Activated CD8-positive, alpha-beta T cell treated with anti-CD3 and anti-CD28 coated beads for 36 hours (primary cell): ENCODE results near the gene B3GNT7. TPM values are rescaled to one million over a fixed set of nuclear protein-coding genes. Genes with fewer than 3 reads are reported as not detected.

Source experiments
- ATAC-seq: fragments of 200-7000 bp; cut with Tn5 transposase; one replicate; pipeline ENCODE4 v1.10.0; 2021; ENCODE audit warnings: mild to moderate bottlenecking, moderate library complexity
- CTCF ChIA-PET: fragments of 350-600 bp; sonication (Branson Sonifier 250); formaldehyde crosslinking; loops from one replicate; lab custom pipeline; 2021; ENCODE audit warnings: antibody characterized with exemption; lab: Charles Lee
- POLR2A ChIA-PET: fragments of 350-600 bp; sonication (Branson Sonifier 250); formaldehyde crosslinking; loops from one replicate; lab custom pipeline; 2021; ENCODE audit warnings: antibody characterized with exemption; lab: Charles Lee
- DNase-seq: peaks from one replicate; pipeline ENCODE4 v3.0.0-alpha.2; 2020
- H3K27ac Mint-ChIP-seq: one replicate; pipeline ENCODE4 v1.8.0; 2021; ENCODE audit warnings: mild to moderate bottlenecking, mixed read lengths
- H3K27me3 Mint-ChIP-seq: one replicate; pipeline ENCODE4 v1.8.0; 2021; ENCODE audit warnings: mixed read lengths
- H3K36me3 Mint-ChIP-seq: one replicate; pipeline ENCODE4 v1.8.0; 2021; ENCODE audit warnings: low read depth, mixed read lengths
- H3K4me1 Mint-ChIP-seq: one replicate; pipeline ENCODE4 v1.8.0; 2021; ENCODE audit warnings: low read depth, mixed read lengths
- H3K4me3 Mint-ChIP-seq: one replicate; pipeline ENCODE4 v1.8.0; 2021; ENCODE audit warnings: mild to moderate bottlenecking, moderate library complexity, mixed read lengths
- H3K9me3 Mint-ChIP-seq: one replicate; pipeline ENCODE4 v1.8.0; 2021; ENCODE audit warnings: mixed read lengths
- intact Hi-C: fragments of 100-400 bp; cut with micrococcal nuclease; formaldehyde crosslinking; loops from one replicate; pipeline ENCODE4 v1.10.0; 2022
- total RNA-seq, 2 experiments: library from RNA; stranded (reverse); gene quantifications; one replicate each; pipeline ENCODE4 v1.2.3, GENCODE V29; 2021
- TF ChIP-seq, protein P1 (sequence below): fragments of 200-600 bp; IDR thresholded peaks from one replicate; pipeline ENCODE4 v1.8.0; 2022; ENCODE audit warnings: antibody characterized with exemption, mild to moderate bottlenecking

B3GNT7 gene
- total RNA-seq, 2 experiments from 2014 or later, result 0.29 TPM; not detected in 1

DNA sequence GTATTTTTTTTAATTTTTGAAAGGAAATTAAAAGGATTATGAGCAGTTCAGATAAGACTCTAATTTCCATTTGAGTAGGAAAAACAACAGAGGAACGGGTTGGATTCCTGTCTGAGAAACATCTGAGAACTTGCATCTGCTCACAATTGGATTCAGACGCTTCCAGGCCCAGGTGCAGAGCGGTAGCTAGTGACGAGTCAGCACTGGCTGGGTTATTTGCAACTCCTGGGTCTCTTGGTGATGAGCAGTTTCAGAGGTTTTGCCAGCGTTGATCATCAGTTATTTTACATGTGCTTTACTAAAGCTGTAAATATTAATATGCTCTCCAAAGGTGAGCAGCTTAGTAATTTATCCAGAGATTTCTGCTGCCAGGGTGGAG lies 39.1 kb upstream of the B3GNT7 start:
- no peaks in the 10 kb centered on the region for H3K27me3 Mint-ChIP-seq
- TF ChIP-seq, protein P1, sequence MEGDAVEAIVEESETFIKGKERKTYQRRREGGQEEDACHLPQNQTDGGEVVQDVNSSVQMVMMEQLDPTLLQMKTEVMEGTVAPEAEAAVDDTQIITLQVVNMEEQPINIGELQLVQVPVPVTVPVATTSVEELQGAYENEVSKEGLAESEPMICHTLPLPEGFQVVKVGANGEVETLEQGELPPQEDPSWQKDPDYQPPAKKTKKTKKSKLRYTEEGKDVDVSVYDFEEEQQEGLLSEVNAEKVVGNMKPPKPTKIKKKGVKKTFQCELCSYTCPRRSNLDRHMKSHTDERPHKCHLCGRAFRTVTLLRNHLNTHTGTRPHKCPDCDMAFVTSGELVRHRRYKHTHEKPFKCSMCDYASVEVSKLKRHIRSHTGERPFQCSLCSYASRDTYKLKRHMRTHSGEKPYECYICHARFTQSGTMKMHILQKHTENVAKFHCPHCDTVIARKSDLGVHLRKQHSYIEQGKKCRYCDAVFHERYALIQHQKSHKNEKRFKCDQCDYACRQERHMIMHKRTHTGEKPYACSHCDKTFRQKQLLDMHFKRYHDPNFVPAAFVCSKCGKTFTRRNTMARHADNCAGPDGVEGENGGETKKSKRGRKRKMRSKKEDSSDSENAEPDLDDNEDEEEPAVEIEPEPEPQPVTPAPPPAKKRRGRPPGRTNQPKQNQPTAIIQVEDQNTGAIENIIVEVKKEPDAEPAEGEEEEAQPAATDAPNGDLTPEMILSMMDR, result no peak
- ATAC-seq (no peak), DNase-seq (no peak)
- H3K4me1 Mint-ChIP-seq, result no peaks in the 10 kb centered on the region
- no peak overlapping the region for H3K27ac Mint-ChIP-seq
- CTCF ChIA-PET, result interaction anchor here (0.8 kb wide), 1 partner anchor 56 kb away, joined by 3 read pairs; no protein-coding TSS in a partner anchor
- no peak overlapping the region for H3K4me3 Mint-ChIP-seq
- intact Hi-C loops, result no loop called here
- POLR2A ChIA-PET, result interaction anchor here (0.9 kb wide), 1 partner anchor 12 kb away, joined by 3 read pairs; no protein-coding TSS in a partner anchor
- no peaks in the 10 kb centered on the region for H3K9me3 Mint-ChIP-seq
- H3K36me3 Mint-ChIP-seq, result no peaks in the 10 kb centered on the region

DNA sequence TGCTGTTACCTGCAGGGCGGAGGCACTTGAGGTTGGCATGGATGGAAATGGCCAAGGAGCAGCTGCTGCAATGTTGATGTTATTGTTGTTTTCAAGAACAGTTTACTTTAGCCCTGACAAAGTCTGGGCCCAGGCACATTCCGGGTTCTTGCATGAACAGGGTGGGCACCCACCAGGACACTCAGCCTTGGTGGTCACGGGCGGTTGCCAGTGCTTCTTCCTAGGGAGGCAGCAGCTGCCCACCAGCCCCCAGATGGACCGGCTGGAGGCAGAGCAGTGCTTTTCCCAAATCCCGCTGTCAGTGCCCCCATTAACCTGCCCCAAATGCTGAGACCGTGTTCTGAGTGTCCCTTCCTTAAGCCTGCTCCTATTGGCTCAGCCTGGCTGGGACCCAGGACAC lies 38.5 kb upstream of the B3GNT7 start:
- no peak overlapping the region for H3K4me3 Mint-ChIP-seq
- CTCF ChIA-PET, result no interaction called here
- no peak for DNase-seq
- intact Hi-C loops, result no loop called here
- POLR2A ChIA-PET, result interaction anchor here (0.9 kb wide), 1 partner anchor 12 kb away, joined by 3 read pairs; no protein-coding TSS in a partner anchor
- ATAC-seq, result no peak
- H3K27me3 Mint-ChIP-seq, result no peaks in the 10 kb centered on the region
- TF ChIP-seq, protein P1, result no peak
- no peaks in the 10 kb centered on the region for H3K9me3 Mint-ChIP-seq
- H3K27ac Mint-ChIP-seq, result no peak overlapping the region
- no peaks in the 10 kb centered on the region for H3K36me3 Mint-ChIP-seq
- no peaks in the 10 kb centered on the region for H3K4me1 Mint-ChIP-seq

DNA sequence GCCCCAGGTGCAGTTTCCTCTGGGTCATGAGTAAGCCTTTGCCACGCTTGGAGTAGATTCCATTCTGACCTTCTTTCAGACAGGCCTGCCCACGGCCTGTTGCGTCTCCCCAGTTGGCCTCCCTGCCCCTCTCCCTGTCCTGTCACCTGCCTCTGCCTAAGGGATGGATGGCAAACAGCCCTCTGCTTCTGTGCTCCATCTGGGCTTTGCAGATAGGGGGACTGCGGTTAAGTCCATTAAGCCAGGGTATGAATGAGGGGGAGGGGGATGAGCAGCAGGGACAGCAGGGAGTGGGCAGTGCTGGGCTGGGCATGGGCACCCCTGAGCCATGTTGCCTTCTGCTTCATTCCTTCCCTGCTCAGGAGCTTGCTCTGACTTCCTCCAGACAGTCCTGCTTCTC lies 37.6 kb upstream of the B3GNT7 start:
- TF ChIP-seq, protein P1, result no peak
- Mint-ChIP-seq H3K27me3 (no peaks in the 10 kb centered on the region), H3K4me3 (no peak overlapping the region), H3K27ac (no peak overlapping the region), H3K4me1 (peaks cover 5% of the 10 kb centered on the region), H3K9me3 (no peaks in the 10 kb centered on the region), H3K36me3 (no peaks in the 10 kb centered on the region)
- ChIA-PET CTCF (no interaction called here), POLR2A (no interaction called here)
- intact Hi-C loops, result no loop called here
- no peak for DNase-seq
- no peak for ATAC-seq

DNA sequence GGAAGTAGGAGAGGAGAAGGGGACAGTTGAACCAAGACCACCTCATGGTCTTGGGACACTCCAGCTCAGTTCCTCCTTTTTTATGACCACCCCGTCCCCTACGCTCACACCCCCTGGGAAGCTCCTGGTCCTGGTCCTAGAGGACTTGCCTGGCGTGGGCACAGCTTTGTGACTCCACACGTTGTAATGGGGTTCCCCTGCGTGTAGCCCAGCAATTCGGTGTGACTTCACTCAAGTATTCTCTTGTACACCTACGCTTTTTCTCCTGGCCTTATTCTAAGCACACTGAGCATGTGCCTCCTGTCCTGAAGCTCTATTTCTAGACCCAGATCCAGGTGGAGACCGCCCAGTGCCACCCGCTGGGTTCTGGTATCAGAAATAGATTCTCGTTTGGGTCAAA lies 36.1 kb upstream of the B3GNT7 start:
- Mint-ChIP-seq H3K27ac (no peak overlapping the region), H3K4me1 (peaks cover 7% of the 10 kb centered on the region), H3K36me3 (no peaks in the 10 kb centered on the region), H3K27me3 (no peaks in the 10 kb centered on the region), H3K4me3 (no peak overlapping the region), H3K9me3 (no peaks in the 10 kb centered on the region)
- TF ChIP-seq, protein P1, result no peak
- intact Hi-C loops, result no loop called here
- DNase-seq, result no peak
- no peak for ATAC-seq
- POLR2A ChIA-PET, result interaction anchor here (1.0 kb wide), 1 partner anchor 24 kb away, joined by 3 read pairs; no protein-coding TSS in a partner anchor
- CTCF ChIA-PET, result interaction anchor here (1.3 kb wide), 1 partner anchor 132 kb away, joined by 3 read pairs; no protein-coding TSS in a partner anchor

DNA sequence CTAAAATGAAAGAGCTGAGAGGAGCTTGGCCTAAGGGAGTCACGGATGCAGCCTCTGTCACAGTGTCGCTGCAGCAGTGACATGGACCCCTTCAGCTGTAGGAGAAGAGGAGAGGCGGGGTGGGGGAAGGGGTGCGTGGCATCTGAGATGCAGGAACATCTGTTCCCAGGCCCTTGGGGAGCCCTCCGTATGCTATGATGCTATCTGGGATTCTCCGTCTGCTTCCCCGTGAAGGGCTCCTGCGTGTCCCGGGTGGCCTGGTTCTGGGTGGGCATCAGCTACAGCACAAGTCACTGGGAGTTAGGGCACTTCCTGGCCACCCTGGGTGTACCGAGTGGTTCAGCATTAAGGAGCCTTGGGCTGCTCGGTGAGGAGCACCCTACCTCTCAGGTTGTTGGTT lies 35.6 kb upstream of the B3GNT7 start:
- no peak overlapping the region for H3K4me3 Mint-ChIP-seq
- ChIA-PET POLR2A (interaction anchor here (1.0 kb wide), 1 partner anchor 25 kb away, joined by 3 read pairs; no protein-coding TSS in a partner anchor), CTCF (interaction anchor here (1.3 kb wide), 1 partner anchor 132 kb away, joined by 3 read pairs; no protein-coding TSS in a partner anchor)
- ATAC-seq (no peak), DNase-seq (no peak)
- no peaks in the 10 kb centered on the region for H3K9me3 Mint-ChIP-seq
- H3K4me1 Mint-ChIP-seq, result peaks cover 7% of the 10 kb centered on the region
- intact Hi-C loops, result no loop called here
- no peaks in the 10 kb centered on the region for H3K27me3 Mint-ChIP-seq
- TF ChIP-seq, protein P1, result no peak
- H3K36me3 Mint-ChIP-seq, result no peaks in the 10 kb centered on the region
- no peak overlapping the region for H3K27ac Mint-ChIP-seq
